Stimulated activated naive CD8-positive, alpha-beta T cell treated with anti-CD3 and anti-CD28 coated beads, Interleukin-15, amount 100 ng/mL, for 72 hours (primary cell): ENCODE data around the gene FRAS1.
"Not testable (repeated sequence)": the region's sequence is repeated elsewhere in the genome, so short reads cannot be mapped to it uniquely, and the experiment has no call there.

ENCODE experiments used
- ATAC-seq: fragments of 150-1000 bp; cut with Tn5 transposase; 2 replicates; pipeline ENCODE4 v1.10.0; 2021; ENCODE audit warnings: mild to moderate bottlenecking, moderate library complexity
- DNase-seq, 2 donors: peaks; one replicate each; pipeline ENCODE4 v3.0.0; 2021 to 2022
- H3K27ac Mint-ChIP-seq, 2 donors: one replicate each; pipeline ENCODE4 v1.8.0; 2022; ENCODE audit warnings: mild to moderate bottlenecking in 2 of 2, mixed read lengths in 2 of 2, moderate library complexity in 2 of 2
- H3K27me3 Mint-ChIP-seq: one replicate; pipeline ENCODE4 v1.8.0; 2022; ENCODE audit warnings: mixed read lengths
- H3K4me1 Mint-ChIP-seq: one replicate; pipeline ENCODE4 v1.8.0; 2022; ENCODE audit warnings: mild to moderate bottlenecking, mixed read lengths
- H3K4me3 Mint-ChIP-seq, 2 donors: one replicate each; pipeline ENCODE4 v1.8.0; 2022; ENCODE audit warnings: mild to moderate bottlenecking in 2 of 2, mixed read lengths in 2 of 2, moderate library complexity in 1 of 2
- H3K9me3 Mint-ChIP-seq, 2 donors: one replicate each; pipeline ENCODE4 v1.8.0; 2022; ENCODE audit warnings: mixed read lengths in 2 of 2

FRAS1 gene, protein sequence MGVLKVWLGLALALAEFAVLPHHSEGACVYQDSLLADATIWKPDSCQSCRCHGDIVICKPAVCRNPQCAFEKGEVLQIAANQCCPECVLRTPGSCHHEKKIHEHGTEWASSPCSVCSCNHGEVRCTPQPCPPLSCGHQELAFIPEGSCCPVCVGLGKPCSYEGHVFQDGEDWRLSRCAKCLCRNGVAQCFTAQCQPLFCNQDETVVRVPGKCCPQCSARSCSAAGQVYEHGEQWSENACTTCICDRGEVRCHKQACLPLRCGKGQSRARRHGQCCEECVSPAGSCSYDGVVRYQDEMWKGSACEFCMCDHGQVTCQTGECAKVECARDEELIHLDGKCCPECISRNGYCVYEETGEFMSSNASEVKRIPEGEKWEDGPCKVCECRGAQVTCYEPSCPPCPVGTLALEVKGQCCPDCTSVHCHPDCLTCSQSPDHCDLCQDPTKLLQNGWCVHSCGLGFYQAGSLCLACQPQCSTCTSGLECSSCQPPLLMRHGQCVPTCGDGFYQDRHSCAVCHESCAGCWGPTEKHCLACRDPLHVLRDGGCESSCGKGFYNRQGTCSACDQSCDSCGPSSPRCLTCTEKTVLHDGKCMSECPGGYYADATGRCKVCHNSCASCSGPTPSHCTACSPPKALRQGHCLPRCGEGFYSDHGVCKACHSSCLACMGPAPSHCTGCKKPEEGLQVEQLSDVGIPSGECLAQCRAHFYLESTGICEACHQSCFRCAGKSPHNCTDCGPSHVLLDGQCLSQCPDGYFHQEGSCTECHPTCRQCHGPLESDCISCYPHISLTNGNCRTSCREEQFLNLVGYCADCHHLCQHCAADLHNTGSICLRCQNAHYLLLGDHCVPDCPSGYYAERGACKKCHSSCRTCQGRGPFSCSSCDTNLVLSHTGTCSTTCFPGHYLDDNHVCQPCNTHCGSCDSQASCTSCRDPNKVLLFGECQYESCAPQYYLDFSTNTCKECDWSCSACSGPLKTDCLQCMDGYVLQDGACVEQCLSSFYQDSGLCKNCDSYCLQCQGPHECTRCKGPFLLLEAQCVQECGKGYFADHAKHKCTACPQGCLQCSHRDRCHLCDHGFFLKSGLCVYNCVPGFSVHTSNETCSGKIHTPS (N-terminal part only)

GRCh38 chr4:78057135-78057599, at the start of gene FRAS1:
FRAS1 (plus strand) TSS chr4:78057323; CDS start chr4:78058010, 687 bp downstream.
- H3K4me3 Mint-ChIP-seq, result peak within 1 kb of the TSS; percentile 90 to 96
- H3K27ac Mint-ChIP-seq, result peak within 1 kb of the TSS; percentile 85 to 93
- H3K4me1 Mint-ChIP-seq, result peaks cover 38% of the 10 kb centered on the region
- H3K9me3 Mint-ChIP-seq, result no peaks in the 10 kb centered on the region
- DNase-seq (peak; percentile 29 to 33), ATAC-seq (peak; percentile 63)
- H3K27me3 Mint-ChIP-seq, result peaks cover 66% of the 10 kb centered on the region

GRCh38 chr4:78011003-78011402, 46.1 kb upstream of the FRAS1 start:
- not testable (repeated sequence) for H3K27ac Mint-ChIP-seq, H3K4me1 Mint-ChIP-seq, DNase-seq, ATAC-seq, H3K27me3 Mint-ChIP-seq, H3K4me3 Mint-ChIP-seq
- peaks cover 10 to 11% of the 10 kb centered on the region in 2 donors for H3K9me3 Mint-ChIP-seq

GRCh38 chr4:78014889-78015886, 41.9 kb upstream of the FRAS1 start:
- Mint-ChIP-seq H3K27me3 (no peaks in the 10 kb centered on the region), H3K4me3 (no peak overlapping the region), H3K4me1 (no peaks in the 10 kb centered on the region), H3K27ac (no peak overlapping the region), H3K9me3 (peaks cover 8 to 10% of the 10 kb centered on the region in 2 donors)
- no peak for DNase-seq
- no peak for ATAC-seq

DNA sequence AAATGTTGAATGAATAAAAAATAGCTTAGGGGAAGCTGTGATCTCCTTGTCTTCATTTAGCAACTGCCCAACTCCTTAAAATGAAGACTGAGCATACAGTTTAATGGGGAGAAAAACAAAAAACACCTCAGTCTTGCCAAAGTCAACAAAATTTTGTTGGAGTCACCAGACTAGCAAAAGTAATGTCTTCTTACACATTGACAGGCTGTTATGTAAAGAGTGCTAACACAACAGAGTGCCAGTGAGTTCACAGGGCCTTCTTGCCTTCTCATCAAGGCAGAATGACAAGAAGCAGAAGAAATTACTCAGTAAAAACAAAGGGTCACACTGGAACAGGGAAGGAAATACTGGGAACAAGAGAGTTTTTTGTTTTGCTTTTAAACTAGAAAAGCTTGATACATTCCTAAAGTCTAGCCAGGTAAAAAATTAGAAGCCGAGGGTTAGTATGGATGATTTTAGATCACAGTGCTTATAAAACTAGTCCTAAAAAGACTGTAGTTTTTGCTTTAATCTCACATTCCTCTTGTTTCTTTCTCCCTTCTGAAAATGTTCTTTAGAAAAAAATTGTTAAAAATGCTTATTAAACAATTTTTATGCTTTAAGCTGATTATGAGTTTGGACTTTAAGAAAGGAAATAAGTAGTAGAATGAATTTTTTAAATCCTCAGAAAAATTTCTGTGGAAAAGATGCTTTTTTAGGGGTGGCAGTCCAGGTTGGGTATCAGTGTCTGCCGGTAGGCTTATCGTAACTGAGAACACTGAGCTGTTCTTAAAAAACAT, 38.7 kb upstream of the FRAS1 start:
- no peaks in the 10 kb centered on the region for H3K4me1 Mint-ChIP-seq
- H3K4me3 Mint-ChIP-seq, result no peak overlapping the region
- H3K27me3 Mint-ChIP-seq, result no peaks in the 10 kb centered on the region
- DNase-seq (no peak), ATAC-seq (no peak)
- no peak overlapping the region for H3K27ac Mint-ChIP-seq
- no peaks in the 10 kb centered on the region for H3K9me3 Mint-ChIP-seq

DNA sequence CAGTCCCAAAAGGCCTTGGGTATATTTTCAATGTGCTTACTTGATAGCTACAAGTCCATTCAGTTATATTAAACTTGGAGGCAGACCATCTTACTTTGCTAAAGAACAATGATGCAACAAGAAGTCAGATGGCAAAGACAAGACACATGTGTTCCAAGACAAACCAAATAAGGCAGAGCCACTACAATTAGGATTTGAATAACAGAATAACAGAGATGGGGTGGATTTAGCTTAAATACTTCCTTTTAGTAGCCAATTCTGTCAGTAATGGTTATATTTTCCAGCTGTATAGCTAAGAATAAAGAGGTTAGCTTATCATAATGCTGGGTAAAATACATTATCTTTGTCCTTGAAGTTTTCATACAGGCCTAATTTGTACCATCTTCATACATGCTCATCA, 37.7 kb upstream of the FRAS1 start:
- Mint-ChIP-seq H3K27me3 (no peaks in the 10 kb centered on the region), H3K9me3 (no peaks in the 10 kb centered on the region), H3K4me1 (no peaks in the 10 kb centered on the region), H3K4me3 (no peak overlapping the region), H3K27ac (no peak overlapping the region)
- DNase-seq (no peak), ATAC-seq (no peak)

- Mint-ChIP-seq H3K9me3 (no peaks in the 10 kb centered on the region), H3K4me3 (no peak overlapping the region), H3K4me1 (no peaks in the 10 kb centered on the region), H3K27me3 (no peaks in the 10 kb centered on the region), H3K27ac (no peak overlapping the region)
- no peak for ATAC-seq
- DNase-seq, result no peak
Observed at GRCh38 chr4:78020677-78021076, 36.4 kb upstream of the FRAS1 start.

- no peak for DNase-seq
- no peak overlapping the region for H3K27ac Mint-ChIP-seq
- no peaks in the 10 kb centered on the region for H3K27me3 Mint-ChIP-seq
- H3K9me3 Mint-ChIP-seq, result no peaks in the 10 kb centered on the region
- no peak overlapping the region for H3K4me3 Mint-ChIP-seq
- H3K4me1 Mint-ChIP-seq, result no peaks in the 10 kb centered on the region
- no peak for ATAC-seq
Observed at GRCh38 chr4:78022517-78022916, 34.6 kb upstream of the FRAS1 start.

- H3K4me3 Mint-ChIP-seq, result no peak overlapping the region
- H3K4me1 Mint-ChIP-seq, result no peaks in the 10 kb centered on the region
- ATAC-seq, result no peak
- DNase-seq, result no peak
- no peak overlapping the region for H3K27ac Mint-ChIP-seq
- no peaks in the 10 kb centered on the region for H3K27me3 Mint-ChIP-seq
- H3K9me3 Mint-ChIP-seq, result no peaks in the 10 kb centered on the region
Observed at GRCh38 chr4:78024085-78024484, 33.0 kb upstream of the FRAS1 start.

DNA sequence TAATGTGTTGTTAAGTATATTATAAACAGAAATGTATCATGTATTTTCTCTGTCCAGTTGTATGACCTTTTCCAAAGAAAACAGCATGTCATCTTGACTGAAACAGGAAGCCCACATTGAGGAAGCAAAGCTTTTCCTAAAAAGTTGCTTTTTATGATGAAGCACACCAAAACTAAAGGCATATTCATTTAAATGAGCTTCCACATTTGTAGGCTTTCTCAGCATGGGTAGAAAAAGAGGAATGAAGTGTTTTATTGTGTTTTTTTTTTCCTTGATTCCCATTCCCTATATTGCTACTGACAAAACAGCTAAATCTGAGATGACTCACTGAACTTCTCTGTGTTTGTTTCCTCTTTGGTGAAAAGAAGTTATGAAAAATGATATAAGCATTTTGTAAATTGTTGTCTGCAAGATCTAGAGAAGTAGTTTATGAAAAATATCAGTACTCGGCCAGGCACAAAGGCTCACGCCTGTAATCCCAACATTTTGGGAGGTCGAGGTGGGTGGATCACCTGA, 32.5 kb upstream of the FRAS1 start:
- ATAC-seq (no peak), DNase-seq (no peak)
- H3K27me3 Mint-ChIP-seq, result no peaks in the 10 kb centered on the region
- H3K27ac Mint-ChIP-seq, result no peak overlapping the region
- H3K4me1 Mint-ChIP-seq, result no peaks in the 10 kb centered on the region
- no peaks in the 10 kb centered on the region for H3K9me3 Mint-ChIP-seq
- H3K4me3 Mint-ChIP-seq, result no peak overlapping the region

GRCh38 chr4:78031417-78031950, 25.6 kb upstream of the FRAS1 start:
- Mint-ChIP-seq H3K27me3 (no peaks in the 10 kb centered on the region), H3K4me1 (no peaks in the 10 kb centered on the region), H3K4me3 (no peak overlapping the region), H3K9me3 (no peaks in the 10 kb centered on the region), H3K27ac (no peak overlapping the region)
- no peak for DNase-seq
- ATAC-seq, result no peak

- H3K4me1 Mint-ChIP-seq, result no peaks in the 10 kb centered on the region
- no peaks in the 10 kb centered on the region for H3K27me3 Mint-ChIP-seq
- H3K9me3 Mint-ChIP-seq, result no peaks in the 10 kb centered on the region
- DNase-seq (no peak), ATAC-seq (no peak)
- no peak overlapping the region for H3K4me3 Mint-ChIP-seq
- no peak overlapping the region for H3K27ac Mint-ChIP-seq
Observed at GRCh38 chr4:78032446-78032845, 24.7 kb upstream of the FRAS1 start.

DNA sequence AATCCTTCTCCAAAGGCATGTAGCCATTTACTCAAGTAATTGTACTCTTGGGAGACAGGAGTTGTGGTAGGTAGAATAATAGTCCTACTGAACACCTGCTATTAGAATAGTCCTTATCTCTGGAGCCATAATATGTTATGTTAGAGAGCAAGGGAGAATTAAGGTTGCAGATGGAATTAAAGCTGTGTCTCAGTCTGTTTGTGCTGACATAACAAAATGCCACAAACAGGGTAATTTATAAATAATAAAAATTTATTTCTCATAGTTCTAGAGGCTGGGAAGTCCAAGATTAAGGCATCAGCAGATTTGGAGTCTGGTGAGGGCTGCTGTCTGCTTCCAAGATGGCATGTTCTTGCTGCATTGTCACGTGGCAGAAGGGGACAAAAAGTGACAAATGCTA, 24.2 kb upstream of the FRAS1 start:
- no peak overlapping the region for H3K27ac Mint-ChIP-seq
- H3K27me3 Mint-ChIP-seq, result no peaks in the 10 kb centered on the region
- no peak for ATAC-seq

DNA sequence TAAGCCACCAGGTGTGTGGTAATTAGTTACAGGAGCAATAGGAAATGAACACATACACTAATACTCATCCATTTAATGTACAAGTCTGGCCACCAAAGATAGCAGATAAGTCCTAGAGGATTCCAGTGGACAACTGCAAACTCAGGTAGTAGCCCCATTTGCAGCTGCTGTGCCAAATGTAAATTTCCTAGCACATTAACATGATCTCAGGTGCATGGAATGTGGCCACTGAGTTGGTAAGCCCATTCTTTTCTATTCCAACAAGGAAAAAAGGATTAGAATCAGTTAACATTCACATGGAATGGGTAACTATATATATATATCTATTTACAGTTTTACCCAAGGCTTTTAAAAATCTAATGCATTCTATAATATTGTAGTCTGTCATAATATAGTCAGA, 23.3 kb upstream of the FRAS1 start:
- Mint-ChIP-seq H3K27me3 (no peaks in the 10 kb centered on the region), H3K4me1 (no peaks in the 10 kb centered on the region), H3K4me3 (no peak overlapping the region), H3K27ac (no peak overlapping the region), H3K9me3 (no peaks in the 10 kb centered on the region)
- no peak for ATAC-seq
- DNase-seq, result no peak

More for the DNA sequence above, 24.2 kb upstream of the FRAS1 start:
- no peak for DNase-seq
- no peaks in the 10 kb centered on the region for H3K9me3 Mint-ChIP-seq
- H3K4me3 Mint-ChIP-seq, result no peak overlapping the region
- H3K4me1 Mint-ChIP-seq, result no peaks in the 10 kb centered on the region

DNA sequence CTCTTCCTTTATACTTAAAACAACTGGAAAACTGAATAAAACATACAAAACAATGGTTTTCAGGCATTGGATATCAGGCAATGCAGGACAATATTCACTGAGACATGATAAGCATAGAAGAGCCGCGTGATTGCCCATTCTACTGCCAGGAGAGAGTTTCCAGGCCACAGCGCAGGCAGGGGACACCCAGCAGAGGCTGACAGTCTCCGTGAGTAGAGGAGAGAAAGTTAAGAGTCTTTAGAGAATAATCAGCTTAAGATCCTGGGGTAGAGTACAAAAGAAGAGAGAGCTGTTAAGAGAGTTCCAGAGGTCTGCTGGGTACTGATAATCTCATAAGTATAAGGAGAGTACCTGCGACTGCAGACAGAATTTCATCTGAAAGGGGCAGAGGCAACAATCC, 18.4 kb upstream of the FRAS1 start:
- Mint-ChIP-seq H3K27me3 (no peaks in the 10 kb centered on the region), H3K4me1 (no peaks in the 10 kb centered on the region), H3K9me3 (peaks cover 0 to 9% of the 10 kb centered on the region in 2 donors), H3K27ac (no peak overlapping the region), H3K4me3 (no peak overlapping the region)
- DNase-seq (no peak), ATAC-seq (no peak)
